ENCODE measurements around the gene DAB2. TPM values are rescaled to one million over a fixed set of nuclear protein-coding genes. Genes with fewer than 3 reads are reported as not detected.

Gene DAB2
- total and polyA plus RNA-seq, 4 donors = 10.0 to 25.6 (median 16.1) TPM

GRCh38 chr5:39352951-39353350 is 71.8 kb downstream of the DAB2 start:
- Histone ChIP-seq H3K4me3 (ENCODE audit: low read depth in 1 of 3, low read length in 3 of 3) (no peak overlapping the region), H3K36me3 (ENCODE audit: control insufficient read depth in 4 of 4, insufficient read depth in 3 of 4, low read depth in 1 of 4, low read length in 3 of 4) (peaks cover 0 to 20% (median 5%) of the 10 kb centered on the region in 4 donors), H3K4me1 (ENCODE audit: control insufficient read depth in 4 of 4, insufficient read depth in 4 of 4, low read length in 3 of 4) (peaks cover 9 to 42% (median 18%) of the 10 kb centered on the region in 4 donors), H3K27me3 (ENCODE audit: control insufficient read depth in 4 of 4, insufficient read depth in 4 of 4, low read length in 3 of 4) (no peaks in the 10 kb centered on the region), H3K9ac (ENCODE audit: low read depth in 1 of 2, low read length in 2 of 2) (no peak overlapping the region), H3K9me3 (ENCODE audit: control insufficient read depth in 4 of 4, low read length in 3 of 4) (no peaks in the 10 kb centered on the region), H3K27ac (ENCODE audit: low read depth in 1 of 2, low read length in 2 of 2) (no peak overlapping the region)
- TF ChIP-seq RXRA (IDR thresholded peaks at IDR 0.05) = no peak
- no peak for TF ChIP-seq HNF4A (conservative IDR thresholded peaks at IDR 0.05)
- no peak for TF ChIP-seq ZBTB33 (IDR thresholded peaks at IDR 0.05)
- no peak for TF ChIP-seq FOXA1 (IDR thresholded peaks at IDR 0.05)
- TF ChIP-seq JUND (IDR thresholded peaks at IDR 0.05) = no peak
- TF ChIP-seq YY1 (IDR thresholded peaks at IDR 0.05) = no peak
- TF ChIP-seq SP1 (IDR thresholded peaks at IDR 0.05) = no peak
- TF ChIP-seq, protein P1, sequence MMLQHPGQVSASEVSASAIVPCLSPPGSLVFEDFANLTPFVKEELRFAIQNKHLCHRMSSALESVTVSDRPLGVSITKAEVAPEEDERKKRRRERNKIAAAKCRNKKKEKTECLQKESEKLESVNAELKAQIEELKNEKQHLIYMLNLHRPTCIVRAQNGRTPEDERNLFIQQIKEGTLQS (IDR thresholded peaks at IDR 0.05) = no peak
- TF ChIP-seq TAF1 (conservative IDR thresholded peaks at IDR 0.05) = no peak
- no peak for TF ChIP-seq NR2F2 (IDR thresholded peaks at IDR 0.05)
- no peak for TF ChIP-seq RAD21 (IDR thresholded peaks at IDR 0.05)
- whole genome bisulfite sequencing = 93% methylated on average over 1 of the region's 1 CpG
- no peak for DNase-seq (ENCODE audit: low spot score)

DNA sequence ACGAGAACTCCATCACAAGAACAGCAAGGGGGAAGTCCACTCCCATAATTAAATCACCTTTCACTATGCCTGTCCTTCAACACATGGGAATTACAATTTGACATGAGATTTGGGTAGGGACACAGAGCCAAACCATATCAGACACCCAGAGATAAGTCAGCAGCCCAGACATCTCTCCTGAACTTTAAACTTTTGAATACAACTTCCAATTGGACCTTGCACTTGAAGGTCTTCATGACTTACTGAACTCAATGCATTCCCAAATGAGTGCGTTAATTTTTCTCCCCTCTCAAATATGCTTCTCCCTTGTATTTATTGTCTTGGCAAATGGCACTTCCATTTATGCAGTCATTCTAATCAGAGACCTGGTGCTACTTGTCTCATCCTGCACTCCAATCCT is 72.6 kb downstream of the DAB2 start:
- Histone ChIP-seq H3K4me3 (ENCODE audit: low read depth in 1 of 3, low read length in 3 of 3) (no peak overlapping the region), H3K4me1 (ENCODE audit: control insufficient read depth in 4 of 4, insufficient read depth in 4 of 4, low read length in 3 of 4) (peaks cover 6 to 34% (median 12%) of the 10 kb centered on the region in 4 donors), H3K9me3 (ENCODE audit: control insufficient read depth in 4 of 4, low read length in 3 of 4) (no peaks in the 10 kb centered on the region), H3K27me3 (ENCODE audit: control insufficient read depth in 4 of 4, insufficient read depth in 4 of 4, low read length in 3 of 4) (no peaks in the 10 kb centered on the region), H3K9ac (ENCODE audit: low read depth in 1 of 2, low read length in 2 of 2) (no peak overlapping the region), H3K36me3 (ENCODE audit: control insufficient read depth in 4 of 4, insufficient read depth in 3 of 4, low read depth in 1 of 4, low read length in 3 of 4) (peaks cover 0 to 12% (median 2%) of the 10 kb centered on the region in 4 donors), H3K27ac (ENCODE audit: low read depth in 1 of 2, low read length in 2 of 2) (no peak overlapping the region)
- WGBS = 68% methylated on average over 2 of the region's 2 CpGs
- no peak for TF ChIP-seq RAD21 (IDR thresholded peaks at IDR 0.05)
- no peak for TF ChIP-seq ZBTB33 (IDR thresholded peaks at IDR 0.05)
- TF ChIP-seq CTCF (IDR thresholded peaks at IDR 0.05; ENCODE audit: low read depth, low read length, missing input control) = no peak
- TF ChIP-seq NR2F2 (IDR thresholded peaks at IDR 0.05) = no peak
- peak; percentile 32 for TF ChIP-seq HNF4G (IDR thresholded peaks at IDR 0.05)
- TF ChIP-seq REST (IDR thresholded peaks at IDR 0.05) = no peak
- peak; percentile 64 to 65 for TF ChIP-seq HNF4A (conservative IDR thresholded peaks at IDR 0.05)
- TF ChIP-seq TAF1 (conservative IDR thresholded peaks at IDR 0.05) = no peak
- TF ChIP-seq, protein P1 (IDR thresholded peaks at IDR 0.05) = no peak
- TF ChIP-seq FOXA2 (IDR thresholded peaks at IDR 0.05) = no peak
- TF ChIP-seq SP1 (IDR thresholded peaks at IDR 0.05) = no peak
- no peak for TF ChIP-seq EGR1 (IDR thresholded peaks at IDR 0.05; ENCODE audit: low read depth in 2 of 2)
- peak in 1 of 2 donors; percentile 20 for TF ChIP-seq RXRA (IDR thresholded peaks at IDR 0.05)
- DNase-seq (ENCODE audit: low spot score) = no peak

Measured in liver (tissue), 9 donors.